Activated T-helper 17 cell treated with anti-CD3 and anti-CD28 coated beads, Interleukin-2, amount 50 U/mL, for 72 hours (primary cell): ENCODE results near the gene PCDHB15. TPM values are rescaled to one million over a fixed set of nuclear protein-coding genes. Genes with fewer than 3 reads are reported as not detected.
"Not testable (repeated sequence)": the region's sequence is repeated elsewhere in the genome, so short reads cannot be mapped to it uniquely, and the experiment has no call there.

Experiments
- ATAC-seq: fragments of 150-1000 bp; cut with Tn5 transposase; replicated peaks from 2 replicates; pipeline ENCODE4 v1.10.0; 2021; ENCODE audit warnings: mild to moderate bottlenecking, moderate library complexity
- H3K27ac Mint-ChIP-seq: one replicate; pipeline ENCODE4 v1.8.0; 2022; ENCODE audit warnings: mixed read lengths
- H3K27me3 Mint-ChIP-seq: one replicate; pipeline ENCODE4 v1.8.0; 2022; ENCODE audit warnings: mixed read lengths
- H3K36me3 Mint-ChIP-seq: one replicate; pipeline ENCODE4 v1.8.0; 2022; ENCODE audit warnings: low read depth, mild to moderate bottlenecking, mixed read lengths
- H3K4me1 Mint-ChIP-seq: one replicate; pipeline ENCODE4 v1.8.0; 2022; ENCODE audit warnings: mixed read lengths
- H3K4me3 Mint-ChIP-seq: one replicate; pipeline ENCODE4 v1.8.0; 2022; ENCODE audit warnings: mild to moderate bottlenecking, mixed read lengths
- H3K9me3 Mint-ChIP-seq: one replicate; pipeline ENCODE4 v1.8.0; 2022; ENCODE audit warnings: mixed read lengths
- total RNA-seq, 2 donors: library from RNA; stranded (reverse); gene quantifications; one replicate each; pipeline ENCODE4 v1.2.3, GENCODE V29; 2022

Gene PCDHB15
- not detected for total RNA-seq

- H3K27me3 Mint-ChIP-seq = peaks cover 35% of the 10 kb centered on the region
- no peak within 1 kb of the TSS for H3K27ac Mint-ChIP-seq
- H3K9me3 Mint-ChIP-seq = peaks cover 35% of the 10 kb centered on the region
- no peaks in the 10 kb centered on the region for H3K4me1 Mint-ChIP-seq
- peak within 1 kb of the TSS; percentile 43 for H3K4me3 Mint-ChIP-seq
- H3K36me3 Mint-ChIP-seq = peaks cover 22% of the 10 kb centered on the region
- no peak for ATAC-seq
Observed at GRCh38 chr5:141245250-141245717, at the start of gene PCDHB15. Gene PCDHB15, plus strand, starts transcription at chr5:141245395. Its CDS starts 184 bp downstream, at chr5:141245579.

DNA sequence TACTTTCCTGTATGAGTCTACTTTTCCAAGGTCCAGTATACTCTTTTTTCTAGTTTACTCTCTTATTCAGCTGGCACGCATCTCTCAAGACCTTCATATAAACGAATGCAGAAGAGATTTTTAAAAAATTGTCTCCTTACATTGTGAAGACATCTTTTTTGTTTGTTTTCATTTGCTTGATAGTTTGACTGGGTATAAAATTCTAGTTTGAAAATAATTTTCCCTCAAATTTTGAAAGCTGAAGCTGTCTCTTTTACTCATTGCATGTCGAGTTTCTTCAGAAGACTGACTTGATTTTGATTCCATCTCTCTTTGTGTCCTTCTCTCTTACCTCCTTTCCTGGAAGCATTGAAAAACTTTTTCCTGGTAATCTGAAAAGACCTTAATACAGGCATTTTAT, 48.8 kb upstream of the PCDHB15 start:
- H3K27ac Mint-ChIP-seq = no peak overlapping the region
- H3K27me3 Mint-ChIP-seq = peaks cover 35% of the 10 kb centered on the region
- H3K9me3 Mint-ChIP-seq = peaks cover 18% of the 10 kb centered on the region
- ATAC-seq = no peak
- H3K36me3 Mint-ChIP-seq = no peaks in the 10 kb centered on the region
- H3K4me3 Mint-ChIP-seq = no peak overlapping the region
- H3K4me1 Mint-ChIP-seq = no peaks in the 10 kb centered on the region

- Mint-ChIP-seq H3K36me3 (no peaks in the 10 kb centered on the region), H3K4me1 (no peaks in the 10 kb centered on the region), H3K9me3 (peaks cover 18% of the 10 kb centered on the region), H3K4me3 (no peak within 1 kb of the TSS), H3K27me3 (peaks cover 26% of the 10 kb centered on the region), H3K27ac (no peak within 1 kb of the TSS)
- ATAC-seq = no peak
Observed at GRCh38 chr5:141199359-141200235, 45.6 kb upstream of the PCDHB15 start, which contains the start of gene PCDHB11. Gene PCDHB11, plus strand, starts transcription at chr5:141199627. Its CDS starts 148 bp downstream, at chr5:141199775.

GRCh38 chr5:141201126-141201525, 44.1 kb upstream of the PCDHB15 start:
- peaks cover 17% of the 10 kb centered on the region for H3K9me3 Mint-ChIP-seq
- not testable (repeated sequence) for H3K4me3 Mint-ChIP-seq, ATAC-seq, H3K36me3 Mint-ChIP-seq, H3K27ac Mint-ChIP-seq, H3K4me1 Mint-ChIP-seq
- peaks cover 25% of the 10 kb centered on the region for H3K27me3 Mint-ChIP-seq

DNA sequence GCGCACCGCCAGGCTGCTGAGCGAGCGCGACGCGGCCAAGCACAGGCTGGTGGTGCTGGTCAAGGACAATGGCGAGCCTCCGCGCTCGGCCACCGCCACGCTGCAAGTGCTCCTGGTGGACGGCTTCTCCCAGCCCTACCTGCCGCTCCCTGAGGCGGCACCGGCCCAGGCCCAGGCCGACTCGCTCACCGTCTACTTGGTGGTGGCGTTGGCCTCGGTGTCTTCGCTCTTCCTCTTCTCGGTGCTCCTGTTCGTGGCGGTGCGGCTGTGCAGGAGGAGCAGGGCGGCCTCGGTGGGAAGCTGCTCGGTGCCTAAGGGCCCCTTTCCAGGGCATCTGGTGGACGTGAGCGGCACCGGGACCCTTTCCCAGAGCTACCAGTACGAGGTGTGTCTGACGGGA, 43.5 kb upstream of the PCDHB15 start:
- not testable (repeated sequence) for H3K4me3 Mint-ChIP-seq, H3K27ac Mint-ChIP-seq, ATAC-seq, H3K36me3 Mint-ChIP-seq, H3K4me1 Mint-ChIP-seq
- Mint-ChIP-seq H3K9me3 (peaks cover 13% of the 10 kb centered on the region), H3K27me3 (peaks cover 28% of the 10 kb centered on the region)

DNA sequence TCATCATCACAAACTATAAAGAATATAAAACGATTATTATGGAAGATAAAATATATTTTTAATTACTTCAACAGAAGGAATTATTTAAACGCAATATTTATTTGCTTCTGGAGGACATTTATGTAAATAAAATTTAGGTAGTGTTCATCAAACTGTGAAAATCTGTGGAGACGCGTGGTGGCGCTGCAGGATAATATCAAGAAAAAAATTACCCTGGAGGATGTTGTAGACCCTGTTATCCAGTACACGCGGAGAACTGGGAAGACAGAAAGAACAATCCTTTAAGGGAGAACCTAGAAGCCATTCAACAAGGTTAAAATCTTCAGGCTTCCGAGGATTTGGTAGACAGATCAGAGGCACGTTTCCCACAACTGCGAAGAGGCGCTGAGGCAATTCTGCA, 36.7 kb upstream of the PCDHB15 start, which contains the start of gene PCDHB12:
PCDHB12 (plus strand) TSS at position 242 of the 400 bp plus-strand sequence. CDS start 189 bp downstream, outside the sequence.
- no peaks in the 10 kb centered on the region for H3K4me1 Mint-ChIP-seq
- H3K27me3 Mint-ChIP-seq = peaks cover 44% of the 10 kb centered on the region
- no peak for ATAC-seq
- H3K36me3 Mint-ChIP-seq = no peaks in the 10 kb centered on the region
- H3K27ac Mint-ChIP-seq = no peak within 1 kb of the TSS
- no peaks in the 10 kb centered on the region for H3K9me3 Mint-ChIP-seq
- H3K4me3 Mint-ChIP-seq = no peak within 1 kb of the TSS

DNA sequence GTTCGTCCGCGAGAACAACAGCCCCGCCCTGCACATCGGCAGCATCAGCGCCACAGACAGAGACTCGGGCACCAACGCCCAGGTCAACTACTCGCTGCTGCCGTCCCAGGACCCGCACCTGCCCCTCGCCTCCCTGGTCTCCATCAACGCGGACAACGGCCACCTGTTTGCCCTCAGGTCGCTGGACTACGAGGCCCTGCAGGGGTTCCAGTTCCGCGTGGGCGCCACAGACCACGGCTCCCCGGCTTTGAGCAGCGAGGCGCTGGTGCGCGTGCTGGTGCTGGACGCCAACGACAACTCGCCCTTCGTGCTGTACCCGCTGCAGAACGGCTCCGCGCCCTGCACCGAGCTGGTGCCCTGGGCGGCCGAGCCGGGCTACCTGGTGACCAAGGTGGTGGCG, 34.9 kb upstream of the PCDHB15 start:
- H3K36me3 Mint-ChIP-seq, H3K4me3 Mint-ChIP-seq, ATAC-seq, H3K4me1 Mint-ChIP-seq, H3K27ac Mint-ChIP-seq, H3K9me3 Mint-ChIP-seq: not testable (repeated sequence)
- H3K27me3 Mint-ChIP-seq = peaks cover 50% of the 10 kb centered on the region

DNA sequence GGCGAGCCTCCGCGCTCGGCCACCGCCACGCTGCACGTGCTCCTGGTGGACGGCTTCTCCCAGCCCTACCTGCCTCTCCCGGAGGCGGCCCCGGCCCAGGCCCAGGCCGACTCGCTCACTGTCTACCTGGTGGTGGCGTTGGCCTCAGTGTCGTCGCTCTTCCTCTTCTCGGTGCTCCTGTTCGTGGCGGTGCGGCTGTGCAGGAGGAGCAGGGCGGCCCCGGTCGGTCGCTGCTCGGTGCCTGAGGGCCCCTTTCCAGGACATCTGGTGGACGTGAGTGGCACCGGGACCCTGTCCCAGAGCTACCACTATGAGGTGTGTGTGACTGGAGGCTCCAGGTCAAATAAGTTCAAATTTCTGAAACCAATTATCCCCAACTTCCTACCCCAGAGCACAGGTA, 34.3 kb upstream of the PCDHB15 start:
- H3K36me3 Mint-ChIP-seq, H3K4me3 Mint-ChIP-seq, H3K9me3 Mint-ChIP-seq, H3K4me1 Mint-ChIP-seq, ATAC-seq, H3K27ac Mint-ChIP-seq: not testable (repeated sequence)
- H3K27me3 Mint-ChIP-seq = peaks cover 50% of the 10 kb centered on the region

GRCh38 chr5:141213656-141214339, 31.4 kb upstream of the PCDHB15 start, which contains the start of gene PCDHB13:
Gene PCDHB13, plus strand, starts transcription at chr5:141213919. Its CDS starts 205 bp downstream, at chr5:141214124.
- Mint-ChIP-seq H3K27me3 (peaks cover 46% of the 10 kb centered on the region), H3K4me3 (peak within 1 kb of the TSS; percentile 39)
- H3K9me3 Mint-ChIP-seq, H3K4me1 Mint-ChIP-seq, H3K36me3 Mint-ChIP-seq, H3K27ac Mint-ChIP-seq, ATAC-seq: not testable (repeated sequence)

GRCh38 chr5:141214583-141214982, 30.6 kb upstream of the PCDHB15 start:
- not testable (repeated sequence) for H3K4me3 Mint-ChIP-seq, H3K36me3 Mint-ChIP-seq, H3K9me3 Mint-ChIP-seq

GRCh38 chr5:141215504-141215903, 29.7 kb upstream of the PCDHB15 start:
- not testable (repeated sequence) for H3K27ac Mint-ChIP-seq, H3K36me3 Mint-ChIP-seq, ATAC-seq, H3K4me3 Mint-ChIP-seq, H3K4me1 Mint-ChIP-seq
- peaks cover 13% of the 10 kb centered on the region for H3K9me3 Mint-ChIP-seq
- peaks cover 46% of the 10 kb centered on the region for H3K27me3 Mint-ChIP-seq

More at GRCh38 chr5:141214583-141214982, 30.6 kb upstream of the PCDHB15 start:
- peaks cover 44% of the 10 kb centered on the region for H3K27me3 Mint-ChIP-seq
- ATAC-seq, H3K4me1 Mint-ChIP-seq, H3K27ac Mint-ChIP-seq: not testable (repeated sequence)

GRCh38 chr5:141216035-141216434, 29.2 kb upstream of the PCDHB15 start:
- H3K4me1 Mint-ChIP-seq, H3K4me3 Mint-ChIP-seq, ATAC-seq, H3K27ac Mint-ChIP-seq, H3K36me3 Mint-ChIP-seq: not testable (repeated sequence)
- H3K27me3 Mint-ChIP-seq = peaks cover 49% of the 10 kb centered on the region
- peaks cover 14% of the 10 kb centered on the region for H3K9me3 Mint-ChIP-seq

GRCh38 chr5:141223112-141223783, 21.9 kb upstream of the PCDHB15 start, which contains the start of gene PCDHB14:
Gene PCDHB14, plus strand, starts transcription at chr5:141223343. Its CDS starts 163 bp downstream, at chr5:141223506.
- H3K4me1 Mint-ChIP-seq = no peaks in the 10 kb centered on the region
- no peak within 1 kb of the TSS for H3K27ac Mint-ChIP-seq
- H3K27me3 Mint-ChIP-seq = peaks cover 52% of the 10 kb centered on the region
- no peak for ATAC-seq
- H3K36me3 Mint-ChIP-seq = no peaks in the 10 kb centered on the region
- H3K4me3 Mint-ChIP-seq = peak within 1 kb of the TSS; percentile 4
- peaks cover 21% of the 10 kb centered on the region for H3K9me3 Mint-ChIP-seq

DNA sequence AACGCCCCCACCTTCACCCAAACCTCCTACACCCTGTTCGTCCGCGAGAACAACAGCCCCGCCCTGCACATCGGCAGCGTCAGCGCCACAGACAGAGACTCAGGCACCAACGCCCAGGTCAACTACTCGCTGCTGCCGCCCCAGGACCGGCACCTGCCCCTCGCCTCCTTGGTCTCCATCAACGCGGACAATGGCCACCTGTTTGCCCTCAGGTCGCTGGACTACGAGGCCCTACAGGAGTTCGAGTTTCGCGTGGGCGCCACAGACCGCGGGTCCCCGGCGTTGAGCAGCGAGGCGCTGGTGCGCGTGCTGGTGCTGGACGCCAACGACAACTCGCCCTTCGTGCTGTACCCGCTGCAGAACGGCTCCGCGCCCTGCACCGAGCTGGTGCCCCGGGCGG, 20.4 kb upstream of the PCDHB15 start:
- not testable (repeated sequence) for H3K36me3 Mint-ChIP-seq, H3K27ac Mint-ChIP-seq, H3K4me1 Mint-ChIP-seq, ATAC-seq, H3K4me3 Mint-ChIP-seq
- H3K27me3 Mint-ChIP-seq = peaks cover 47% of the 10 kb centered on the region
- H3K9me3 Mint-ChIP-seq = peaks cover 17% of the 10 kb centered on the region
